ENCODE measurements around the gene IL36A.

- TF ChIP-seq MXI1 (IDR thresholded peaks at IDR 0.05; ENCODE audit: low read depth, low read length), result no peak
- no peak for TF ChIP-seq CTCF (IDR thresholded peaks at IDR 0.05)
- no peak for TF ChIP-seq EP300 (IDR thresholded peaks at IDR 0.05; ENCODE audit: borderline replicate concordance in 1 of 2, low read depth in 1 of 2, low read length in 1 of 2)
- TF ChIP-seq EZH2phosphoT487 (IDR thresholded peaks at IDR 0.05; ENCODE audit: borderline replicate concordance, low read depth), result no peak
- no peak for TF ChIP-seq POLR2AphosphoS5 (IDR thresholded peaks at IDR 0.05; ENCODE audit: low read depth, low read length)
- TF ChIP-seq USF1 (IDR thresholded peaks at IDR 0.05; ENCODE audit: borderline replicate concordance, low read depth), result no peak
- no peak for TF ChIP-seq SIN3A (IDR thresholded peaks at IDR 0.05; ENCODE audit: borderline replicate concordance, low read depth, low read length)
- TF ChIP-seq GABPA (IDR thresholded peaks at IDR 0.05; ENCODE audit: low read depth), result no peak
- TF ChIP-seq TAF1 (IDR thresholded peaks at IDR 0.05; ENCODE audit: borderline replicate concordance, low read depth, low read length), result no peak
- TF ChIP-seq RAD21 (IDR thresholded peaks at IDR 0.05; ENCODE audit: low read length), result no peak
- TF ChIP-seq PBX3 (IDR thresholded peaks at IDR 0.05), result no peak
- TF ChIP-seq RCOR1 (IDR thresholded peaks at IDR 0.05; ENCODE audit: low read length), result no peak
- no peak for TF ChIP-seq RXRA (IDR thresholded peaks at IDR 0.05; ENCODE audit: borderline replicate concordance, low read depth)
- no peak for TF ChIP-seq JUND (IDR thresholded peaks at IDR 0.05)
These were observed 19.5 kb downstream of the IL36A start for GRCh38 chr2:113024764-113025163.
